ENCODE results near the gene CEBPB.
A peak's percentile ranks its signal among the peaks of the same experiment; 100 is the strongest.
"Not testable (repeated sequence)": the region's sequence is repeated elsewhere in the genome, so short reads cannot be mapped to it uniquely, and the experiment has no call there.

The CEBPB gene

DNA sequence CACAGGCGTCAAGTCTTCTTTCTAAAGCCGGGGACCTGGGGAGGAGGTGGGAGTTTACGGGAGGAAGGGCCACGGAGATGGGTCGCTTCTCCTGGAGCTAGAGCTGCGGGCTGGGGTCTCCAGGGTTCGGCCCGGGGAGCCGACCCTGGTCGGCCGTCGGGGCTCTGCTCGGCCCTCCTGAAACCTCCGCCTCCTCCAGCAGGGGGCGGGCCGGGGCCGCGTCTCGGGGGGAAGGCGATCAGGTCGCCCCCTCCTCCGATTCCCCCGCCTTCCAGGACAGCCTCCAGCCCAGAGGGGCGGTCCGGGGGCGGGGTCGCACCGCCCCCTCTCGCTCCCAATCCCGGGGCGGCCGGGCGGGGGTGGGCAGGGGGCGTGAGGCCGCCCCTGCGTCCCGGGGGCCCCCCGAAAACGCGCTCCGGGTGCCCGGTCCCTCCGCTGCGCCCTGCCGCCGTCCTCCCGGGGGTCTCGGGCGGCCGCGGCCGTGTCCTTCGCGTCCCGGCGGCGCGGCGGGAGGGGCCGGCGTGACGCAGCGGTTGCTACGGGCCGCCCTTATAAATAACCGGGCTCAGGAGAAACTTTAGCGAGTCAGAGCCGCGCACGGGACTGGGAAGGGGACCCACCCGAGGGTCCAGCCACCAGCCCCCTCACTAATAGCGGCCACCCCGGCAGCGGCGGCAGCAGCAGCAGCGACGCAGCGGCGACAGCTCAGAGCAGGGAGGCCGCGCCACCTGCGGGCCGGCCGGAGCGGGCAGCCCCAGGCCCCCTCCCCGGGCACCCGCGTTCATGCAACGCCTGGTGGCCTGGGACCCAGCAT is at the start of gene CEBPB:
Gene CEBPB, plus strand, starts transcription at position 580 of the 814 bp plus-strand sequence. Its CDS starts 204 bp downstream, at position 784.
- DNase-seq (ENCODE audit: low read depth, low spot score) = peak; percentile 91

DNA sequence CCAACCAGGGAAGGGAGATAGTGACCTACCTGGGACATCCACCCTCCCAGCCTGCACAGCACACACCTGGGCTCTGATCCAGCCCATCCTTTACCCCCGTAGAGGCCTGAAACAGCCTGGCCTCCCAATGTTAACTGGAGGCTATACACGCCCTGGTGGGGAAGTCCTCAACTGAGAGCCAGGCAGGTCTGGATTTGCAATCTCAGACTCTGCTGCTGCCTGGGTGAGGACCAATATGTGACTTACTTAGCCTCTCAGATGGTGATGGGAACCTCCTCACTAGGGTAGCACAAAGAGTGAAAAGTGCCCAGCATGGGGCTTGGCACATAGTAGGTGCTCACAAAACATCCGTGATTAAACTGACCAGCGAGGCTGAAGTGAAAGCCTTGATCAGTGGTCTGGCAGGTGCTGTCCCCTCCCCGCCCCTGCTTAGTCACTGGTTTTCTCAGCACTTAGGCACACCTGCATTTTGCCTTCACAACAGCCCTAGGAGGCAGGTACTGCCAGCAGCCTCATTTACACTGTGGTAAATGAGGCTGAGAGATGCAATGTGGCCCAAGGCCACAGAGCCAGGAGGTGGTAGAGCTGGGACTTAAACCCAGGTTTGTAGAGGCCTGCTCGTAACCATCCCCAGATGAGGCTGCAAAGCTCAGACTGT is 49.5 kb upstream of the CEBPB start:
- no peak for DNase-seq (ENCODE audit: low read depth, low spot score)

DNA sequence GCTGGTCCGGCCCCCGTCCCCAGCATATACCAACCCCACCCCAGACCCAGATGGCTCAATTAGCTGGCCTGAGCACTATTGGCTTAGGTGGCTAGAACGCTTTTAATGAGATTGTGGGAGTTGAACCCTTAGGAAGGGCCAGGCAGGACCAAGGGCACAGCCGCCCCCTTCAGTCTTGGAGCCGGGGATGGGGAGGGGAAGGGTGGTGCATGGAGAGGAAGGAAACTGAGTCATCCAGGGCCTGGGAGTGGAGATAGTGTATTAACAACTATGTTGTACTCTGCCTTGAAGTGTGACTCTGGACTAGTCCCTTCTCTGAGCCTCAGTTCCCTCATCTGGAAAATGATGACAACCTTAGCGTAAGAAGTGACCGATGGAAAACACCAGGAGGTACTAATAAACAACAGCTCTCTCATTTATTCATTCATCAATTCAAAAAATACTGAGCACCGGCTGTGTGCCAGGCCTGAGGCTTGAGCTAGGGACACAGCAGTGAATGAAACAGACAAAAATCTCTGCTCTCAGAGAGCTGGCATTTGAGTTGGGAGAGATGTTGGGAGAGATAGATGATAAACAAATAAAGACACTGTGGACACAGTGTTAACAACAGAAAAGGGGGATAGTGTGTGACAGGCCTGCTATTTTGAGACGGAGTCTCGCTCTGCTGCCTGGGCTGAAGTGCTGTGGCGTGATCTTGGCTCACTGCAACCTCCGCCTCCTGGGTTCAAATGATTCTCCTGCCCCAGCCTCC is 48.6 kb upstream of the CEBPB start:
- no peak for DNase-seq (ENCODE audit: low read depth, low spot score)

DNA sequence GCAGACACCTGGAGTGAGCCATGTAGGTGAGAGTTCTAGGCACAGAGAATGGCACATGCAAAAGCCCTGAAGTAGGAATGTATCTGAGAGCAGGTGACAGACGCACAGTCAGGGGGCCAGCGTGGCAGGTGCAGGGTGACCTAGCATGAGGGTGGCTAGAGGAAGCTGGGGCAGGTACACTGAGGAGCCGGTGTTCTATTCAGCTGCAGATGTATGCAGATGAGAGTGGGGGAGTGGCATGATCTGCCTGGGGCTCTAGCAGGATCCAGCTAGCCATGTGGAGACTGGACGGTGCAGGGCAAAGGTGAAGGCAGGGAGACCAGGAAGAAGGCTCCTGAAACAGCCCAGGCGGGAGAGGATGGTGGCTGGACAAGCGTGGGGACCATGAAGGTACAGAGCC is 47.8 kb upstream of the CEBPB start:
- DNase-seq (ENCODE audit: low read depth, low spot score) = peak; percentile 84

DNA sequence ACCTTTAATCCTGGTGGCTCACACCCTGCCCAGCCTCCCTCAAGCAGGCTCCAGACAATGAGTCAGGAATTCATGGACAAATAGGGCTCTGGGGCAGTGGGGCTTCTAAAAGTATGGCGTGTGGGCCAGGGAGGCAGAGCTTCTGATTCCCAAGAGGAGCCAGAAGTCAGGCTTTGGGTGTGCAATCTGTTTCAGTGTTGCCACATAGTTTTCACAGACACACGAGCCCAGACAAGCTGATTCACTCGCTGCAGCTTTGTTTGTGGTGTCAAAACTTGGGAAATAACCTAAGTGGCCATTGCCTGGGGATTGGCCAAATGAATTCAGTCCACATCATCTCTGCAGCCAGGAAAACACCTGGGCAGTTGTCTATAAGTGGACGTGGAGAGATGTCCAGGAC is 46.3 kb upstream of the CEBPB start:
- DNase-seq (ENCODE audit: low read depth, low spot score) = peak; percentile 53

DNA sequence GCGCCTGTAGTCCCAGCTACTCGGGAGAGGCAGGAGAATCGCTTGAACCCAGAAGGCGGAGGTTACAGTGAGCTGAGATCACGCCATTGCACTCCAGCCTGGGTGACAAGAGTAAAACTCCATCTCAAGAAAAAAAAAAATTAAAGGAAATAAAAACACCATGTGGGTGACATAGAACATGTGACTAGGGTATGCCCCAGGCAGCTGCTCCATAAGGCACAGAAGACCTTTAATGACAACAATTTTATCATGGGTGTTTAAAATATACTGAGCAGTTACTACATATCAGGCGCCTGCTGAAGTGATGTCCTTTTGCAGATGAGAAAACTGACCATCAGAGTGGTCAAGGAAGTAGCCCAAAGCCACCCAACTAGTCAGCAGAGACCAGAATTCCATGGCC is 45.1 kb upstream of the CEBPB start:
- DNase-seq (ENCODE audit: low read depth, low spot score) = no peak

DNA sequence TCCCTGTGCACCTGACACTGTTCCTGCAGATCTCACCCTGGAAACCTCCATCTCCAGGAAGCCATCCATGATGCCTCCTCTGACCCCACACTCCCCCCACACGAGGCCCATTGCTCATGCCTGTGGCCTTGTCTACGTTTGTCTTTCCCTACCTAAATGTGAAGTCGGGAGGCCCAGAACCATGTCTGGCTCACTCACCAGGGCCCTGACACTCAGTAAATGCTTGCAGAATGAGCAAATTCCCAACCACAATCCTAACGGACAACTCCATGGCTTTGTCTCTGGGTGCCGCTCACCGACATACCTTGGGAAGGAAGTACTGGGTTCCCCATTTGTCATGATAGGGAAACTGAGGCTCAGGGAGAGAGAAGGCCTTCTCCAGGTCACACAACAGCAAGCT is 44.4 kb upstream of the CEBPB start:
- DNase-seq (ENCODE audit: low read depth, low spot score) = no peak

DNA sequence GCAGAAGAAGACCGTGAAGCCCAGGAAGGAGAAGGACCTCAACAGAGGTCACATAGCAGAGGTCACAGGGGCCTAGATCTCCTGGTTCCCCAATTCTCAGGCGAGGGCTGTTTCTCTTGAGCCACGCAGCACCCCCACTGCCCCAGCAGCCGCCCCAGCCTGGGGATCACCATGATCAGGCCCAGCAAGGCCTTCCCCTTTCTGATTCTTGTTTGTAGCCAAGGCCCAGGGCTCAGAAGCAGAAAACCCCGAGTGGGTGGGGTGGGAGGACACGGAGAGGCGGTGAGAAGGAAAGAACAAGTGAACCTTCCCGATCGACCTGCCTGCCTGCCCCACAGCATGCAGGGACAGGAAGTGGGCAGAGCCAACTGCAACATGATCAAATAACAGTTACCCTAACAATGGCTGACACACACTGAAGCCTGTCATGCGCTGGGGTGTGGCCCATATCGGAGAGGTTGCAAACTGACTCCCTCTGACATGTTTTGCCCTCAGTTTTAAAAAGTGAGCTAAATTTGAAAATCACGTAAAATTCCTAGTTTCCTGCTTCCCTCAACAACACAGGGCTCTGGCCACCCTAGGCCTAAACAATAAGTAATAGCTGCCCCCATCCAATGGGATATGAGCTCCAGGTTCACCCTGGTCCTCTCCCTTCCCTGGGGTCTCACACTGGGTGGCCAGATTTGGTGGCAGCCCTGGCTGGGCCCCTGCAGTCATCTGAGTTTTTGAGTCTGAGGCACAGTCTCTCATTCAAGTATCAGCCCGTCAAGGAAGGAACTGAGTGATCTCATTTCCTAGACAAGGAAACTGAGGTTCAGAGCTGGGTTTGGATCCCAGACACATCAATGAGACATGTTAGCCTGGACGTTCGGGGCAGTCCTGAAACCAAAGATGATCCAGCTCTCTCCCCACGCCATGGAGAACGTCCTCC is 43.6 kb upstream of the CEBPB start:
- DNase-seq (ENCODE audit: low read depth, low spot score) = no peak

DNA sequence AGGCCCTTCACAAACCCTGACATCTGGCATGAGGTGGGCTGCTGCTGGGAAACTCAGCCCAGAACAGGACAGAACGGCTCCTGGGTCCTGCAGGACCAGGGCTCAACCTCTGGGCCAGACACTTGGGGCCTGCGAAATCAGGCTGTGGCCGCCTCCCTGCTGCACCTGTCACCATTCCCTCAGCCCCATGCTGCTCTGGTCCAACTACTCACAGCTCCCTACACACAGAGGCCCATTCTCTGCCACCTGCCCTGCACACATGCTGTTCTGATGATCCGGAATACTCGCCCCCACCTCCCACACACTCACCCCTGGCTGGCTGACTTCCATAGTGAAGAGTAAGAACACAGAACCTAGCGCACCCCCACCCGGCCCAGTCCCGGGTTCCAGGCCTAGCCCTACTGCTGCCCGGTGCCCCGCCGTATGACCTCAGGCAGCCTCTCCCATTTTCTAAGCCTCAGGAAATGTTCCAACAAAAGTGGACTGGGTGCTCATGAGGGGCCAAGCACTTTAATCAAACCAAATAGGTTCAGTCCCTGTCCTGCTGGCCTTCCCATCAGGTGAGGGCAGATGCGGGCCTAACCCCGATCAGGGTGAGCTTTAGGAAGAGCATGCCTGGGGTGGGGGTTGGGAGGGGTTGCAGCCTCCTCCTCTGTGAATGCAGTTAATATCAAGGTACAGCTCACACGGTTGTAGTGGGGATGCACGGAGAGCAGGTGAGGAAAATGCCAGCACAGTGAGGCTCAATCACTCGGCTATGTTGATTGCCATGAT is 41.0 kb upstream of the CEBPB start:
- DNase-seq (ENCODE audit: low read depth, low spot score) = no peak

DNA sequence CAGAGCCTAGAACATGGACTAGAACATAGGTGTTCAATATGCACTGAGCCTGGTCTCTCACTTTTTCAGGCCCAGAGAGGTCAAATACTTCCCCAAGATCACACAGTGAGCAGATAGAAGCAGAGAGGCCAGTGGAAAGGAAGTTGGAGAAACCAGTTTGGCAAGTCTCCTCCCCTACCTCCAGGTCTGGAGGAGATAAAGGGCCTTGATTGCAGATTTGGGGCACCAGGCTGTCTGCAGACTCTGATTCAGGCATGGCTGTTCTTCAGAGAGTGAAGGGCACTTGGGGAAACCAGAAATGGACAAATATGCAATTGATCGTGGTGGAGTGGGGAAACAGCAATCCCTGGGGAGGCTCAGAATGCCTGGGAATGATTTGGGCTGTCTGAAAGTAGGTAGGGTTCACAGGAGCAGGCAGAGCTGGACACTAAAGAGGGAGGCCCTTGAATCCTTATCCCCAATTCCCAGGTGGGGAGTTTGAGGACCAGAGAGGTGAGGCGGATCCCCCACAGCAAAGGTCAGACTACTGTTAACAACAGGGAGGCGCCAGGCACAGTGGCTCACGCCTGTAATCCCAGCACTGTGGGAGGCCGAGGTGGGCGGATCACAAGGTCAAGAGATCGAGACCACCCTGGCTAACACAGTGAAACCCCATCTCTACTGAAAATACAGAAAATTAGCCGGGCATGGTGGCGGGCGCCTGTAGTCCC is 39.4 kb upstream of the CEBPB start:
- peak; percentile 78 for DNase-seq (ENCODE audit: low read depth, low spot score)

DNA sequence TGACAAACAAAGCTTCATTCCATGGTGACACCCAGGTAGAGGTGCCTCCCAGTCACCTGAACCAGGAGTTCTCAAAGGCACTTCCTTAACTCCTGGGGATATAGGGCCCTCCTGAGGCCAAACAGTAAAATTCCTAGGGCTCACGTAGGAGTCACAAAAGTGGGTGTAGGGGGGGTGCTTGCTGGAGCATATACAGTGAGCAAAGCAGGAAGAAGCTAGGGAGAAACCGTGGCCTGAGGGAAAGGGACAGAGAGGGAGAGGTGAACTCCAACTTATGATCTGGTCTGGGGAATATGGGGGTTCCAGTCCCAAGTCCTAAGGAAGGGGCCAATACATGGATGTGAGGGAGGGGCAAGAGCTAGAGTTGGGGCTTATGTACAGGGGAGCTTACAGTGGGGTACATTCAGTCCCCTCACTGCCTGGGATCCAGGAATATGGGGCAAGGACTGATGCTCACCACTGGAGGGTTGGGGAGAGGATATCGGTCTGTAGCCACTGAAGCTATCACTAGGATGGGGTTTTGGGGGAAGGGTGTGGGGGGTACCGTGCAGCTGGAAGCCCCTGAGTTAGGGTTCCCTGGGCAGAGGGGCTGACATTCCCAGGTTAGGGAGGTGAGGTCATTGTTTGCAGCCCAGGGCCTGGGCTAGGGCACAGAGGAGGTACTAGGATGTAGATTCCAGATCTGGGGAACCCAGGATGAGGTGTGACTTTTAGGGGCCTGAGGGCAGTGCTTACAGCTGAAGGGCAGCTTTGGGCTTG is 38.1 kb upstream of the CEBPB start:
- DNase-seq (ENCODE audit: low read depth, low spot score) = no peak

DNA sequence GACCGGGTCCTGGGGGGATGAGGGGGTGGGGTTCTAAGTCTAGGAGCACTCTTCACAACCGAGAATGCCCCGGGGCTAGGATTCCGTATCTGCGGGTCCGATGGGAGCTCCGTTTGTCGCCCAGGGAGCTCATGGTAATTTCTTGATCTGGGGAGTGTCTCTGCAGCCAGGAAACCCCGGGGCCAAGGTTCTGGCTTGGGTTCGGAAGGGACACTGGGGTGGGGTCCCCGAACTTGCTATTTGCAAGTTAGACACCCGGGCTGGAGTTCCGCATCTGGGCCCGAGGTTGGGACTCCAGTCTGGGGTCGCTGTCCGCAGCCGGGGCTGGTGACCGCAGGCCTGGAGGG is 37.5 kb upstream of the CEBPB start:
- peak; percentile 77 for DNase-seq (ENCODE audit: low read depth, low spot score)

DNA sequence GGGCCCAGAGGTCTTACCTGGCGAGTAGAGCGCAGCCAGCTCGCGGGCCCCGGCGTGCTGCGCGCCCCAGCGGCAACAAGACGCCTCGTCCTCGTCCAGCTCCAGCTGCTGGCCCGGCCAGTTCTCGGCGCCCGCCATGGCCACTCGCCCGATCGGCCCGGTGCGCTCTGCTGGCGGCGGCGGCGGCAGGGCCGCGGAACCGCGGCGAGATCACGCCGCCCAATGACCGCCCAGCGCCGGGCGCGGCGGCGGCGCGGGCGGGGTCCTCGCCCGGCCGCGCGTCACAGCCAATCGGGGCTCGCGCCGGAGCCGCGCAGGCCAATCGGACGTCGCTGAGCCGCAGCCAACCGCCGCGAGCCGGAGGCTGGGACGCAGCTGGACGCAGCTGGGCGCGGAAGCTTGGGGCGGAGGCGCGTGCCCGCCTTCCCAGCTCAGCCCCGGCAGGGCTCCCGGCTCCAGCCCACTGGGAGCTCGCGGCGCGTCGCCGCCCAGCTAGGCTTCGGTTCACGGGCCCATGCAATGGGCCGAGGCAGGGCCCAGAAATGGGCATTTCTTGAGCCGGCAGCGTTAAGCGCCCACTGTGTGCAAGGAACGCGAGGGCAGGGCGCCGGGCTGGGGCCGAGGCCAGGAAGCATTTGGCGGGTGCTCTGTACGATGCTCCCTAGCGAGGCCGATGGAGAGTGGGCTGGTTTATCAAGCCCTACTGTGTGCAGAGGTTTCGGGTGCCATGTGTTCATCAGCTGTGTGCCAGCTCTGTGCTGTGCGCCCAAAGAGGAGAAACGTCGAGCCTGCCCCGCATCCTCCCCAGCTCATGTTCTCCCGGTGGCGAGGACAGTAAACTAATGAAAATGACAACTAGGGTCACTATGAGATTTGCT is 36.9 kb upstream of the CEBPB start, which contains the start of gene PEDS1:
Gene PEDS1, minus strand, starts transcription at position 224 of the 878 bp plus-strand sequence. Its CDS starts 86 bp downstream, at position 138.
- DNase-seq (ENCODE audit: low read depth, low spot score) = peak; percentile 90

DNA sequence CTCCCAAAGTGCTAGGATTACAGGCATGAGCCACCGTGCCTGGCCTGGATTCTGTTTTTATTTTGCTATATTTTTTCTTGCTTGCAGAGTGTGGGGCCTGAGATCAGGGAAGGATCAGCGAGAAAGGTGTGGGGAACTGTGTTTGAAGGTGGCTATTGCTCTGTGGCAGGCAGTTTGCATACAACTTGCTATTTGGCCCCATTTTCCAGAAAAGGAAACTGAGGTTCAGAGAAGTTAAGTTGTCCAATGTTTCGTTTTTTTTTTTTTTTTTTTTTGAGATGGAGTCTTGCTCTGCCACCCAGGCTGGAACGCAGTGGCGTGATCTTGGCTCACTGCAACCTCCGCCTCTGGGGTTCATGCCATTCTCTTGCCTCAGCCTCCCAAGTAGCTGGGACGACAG is 29.1 kb upstream of the CEBPB start:
- not testable (repeated sequence) for DNase-seq (ENCODE audit: low read depth, low spot score)

DNA sequence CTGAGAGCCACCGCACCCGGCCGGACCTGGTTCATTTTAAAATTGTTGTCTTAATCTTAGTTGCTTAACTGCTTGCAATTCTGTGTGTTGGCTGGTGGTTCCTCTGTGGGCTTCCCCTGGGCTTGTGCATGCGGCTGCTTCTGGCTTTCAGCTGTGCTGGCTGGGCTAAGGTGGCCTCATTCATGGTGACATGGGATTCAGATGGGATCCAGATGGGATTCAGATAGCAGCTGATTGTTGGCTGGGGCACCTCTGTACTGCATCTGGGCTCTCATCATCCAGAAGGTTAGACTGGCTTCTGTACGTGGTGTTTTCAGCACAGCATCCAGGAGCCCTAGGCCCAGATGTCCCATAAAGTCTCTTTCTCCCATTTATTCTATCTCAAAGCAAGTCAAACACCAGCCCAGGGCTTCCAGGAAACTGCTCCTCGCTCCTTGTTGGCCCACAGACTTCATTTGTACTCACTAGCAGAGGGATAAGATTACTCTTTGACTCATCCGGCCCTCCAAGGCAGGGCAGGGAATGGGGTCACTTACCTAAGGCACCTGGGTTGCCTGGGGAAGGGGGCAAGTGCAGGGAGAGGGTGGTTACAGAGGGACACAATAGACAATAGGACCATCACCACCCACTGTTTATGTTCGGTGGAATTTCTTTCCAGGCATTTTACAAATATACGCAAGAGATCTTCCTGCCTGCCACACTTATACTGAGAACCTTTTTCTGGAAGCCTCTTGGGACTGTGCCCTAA is 26.9 kb upstream of the CEBPB start:
- no peak for DNase-seq (ENCODE audit: low read depth, low spot score)

DNA sequence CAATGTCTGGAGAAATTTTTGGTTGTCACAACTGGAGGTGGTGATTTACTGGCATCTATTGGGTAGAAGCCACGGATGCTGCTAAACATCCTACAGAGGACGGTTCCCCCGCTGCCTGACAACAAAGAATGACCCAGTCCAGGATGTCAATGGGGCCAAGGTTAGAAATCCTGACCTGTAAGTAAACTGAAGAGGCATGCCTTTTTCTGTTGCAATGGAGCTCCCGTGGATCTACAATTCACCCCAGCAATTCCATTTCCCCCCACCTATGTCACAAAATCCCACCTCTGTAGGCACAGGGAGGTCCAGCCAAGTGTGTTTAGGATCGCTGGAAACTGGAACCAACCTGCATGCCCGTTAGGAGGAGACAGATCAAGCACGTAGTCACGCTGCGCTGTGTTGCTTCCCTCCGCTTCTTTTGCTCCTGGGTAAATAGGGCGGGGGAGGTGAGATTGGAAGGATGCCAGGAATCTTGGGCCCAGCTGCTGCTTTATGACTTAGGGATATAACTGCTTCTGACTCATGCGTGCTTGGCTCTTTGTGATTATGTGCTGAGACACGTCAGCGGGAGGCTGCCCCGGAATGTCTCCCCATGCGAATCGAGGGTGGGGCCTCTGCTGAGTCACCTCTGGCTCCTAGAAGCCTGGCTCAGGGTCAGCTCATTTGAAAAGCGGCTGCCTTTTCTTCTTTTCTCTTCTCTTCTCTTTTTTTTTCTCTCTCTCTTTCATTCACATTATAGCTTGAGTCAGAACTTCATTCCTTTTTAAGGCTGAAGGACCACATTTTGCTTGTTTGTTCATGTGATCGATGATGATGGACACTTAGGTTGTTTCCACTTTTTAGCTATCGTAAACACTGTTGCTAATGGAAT is 24.7 kb upstream of the CEBPB start:
- DNase-seq (ENCODE audit: low read depth, low spot score) = peak; percentile 98
